Mucosa of descending colon (tissue), 3 donors: Measurements from ENCODE around the gene BFAR. TPM values are rescaled to one million over a fixed set of nuclear protein-coding genes. Genes with fewer than 3 reads are reported as not detected.
A peak's percentile ranks its signal among the peaks of the same experiment; 100 is the strongest.

ENCODE experiments used
- ATAC-seq: fragments of 200-7000 bp; cut with Tn5 transposase; one replicate; pipeline ENCODE4 v1.9.1; 2020; ENCODE audit warnings: mild to moderate bottlenecking, moderate library complexity
- DNase-seq, 3 donors: peaks; one replicate each; pipeline ENCODE4 v3.0.0-alpha.2; 2020
- H3K36me3 ChIP-seq: fragments of 200-600 bp; one replicate; pipeline ENCODE4 v1.8.0; 2021; ENCODE audit warnings: low read depth, mild to moderate bottlenecking
- H3K4me1 ChIP-seq: fragments of 200-600 bp; one replicate; pipeline ENCODE4 v1.8.0; 2021; ENCODE audit warnings: low read depth, mild to moderate bottlenecking
- H3K4me3 ChIP-seq: fragments of 200-600 bp; one replicate; pipeline ENCODE4 v1.8.0; 2021; ENCODE audit warnings: mild to moderate bottlenecking
- H3K9me3 ChIP-seq: fragments of 200-600 bp; one replicate; pipeline ENCODE4 v1.8.0; 2021; ENCODE audit warnings: mild to moderate bottlenecking
- intact Hi-C, 2 donors: fragments of 100-400 bp; cut with DNase I in 1 of 2; cut with micrococcal nuclease in 1 of 2; formaldehyde crosslinking; loops; one replicate each; pipeline versions ENCODE4 v1.11.0 to v1.11.1; 2022; cut with DNase I, micrococcal nuclease
- total RNA-seq, 3 donors: library from RNA; stranded (reverse); fragmentation: NEBNext Ultra II Directional in 2 of 3; extraction: Animal tissue kit (Norgen Biotek cat#: 25700) in 2 of 3; gene quantifications; one replicate each; pipeline versions ENCODE4 v1.2.1 to v1.2.4, GENCODE V29; 2021 to 2023
- TF ChIP-seq, protein P1 (sequence below): fragments of 200-600 bp; IDR thresholded peaks from one replicate; pipeline ENCODE4 v1.8.0; 2022; ENCODE audit warnings: antibody characterized with exemption, mild to moderate bottlenecking
- donor health status: DM: no; HTN: no; CAD: no; lungs with moderate emphysema.
- donor health status: DM: no; HTN: no; CAD: no.
- donor health status: DM: no; HTN: yes; CAD: no.

Gene BFAR
- total RNA-seq, 3 donors from 2014 or later, result 59.4 to 71.1 (median 61.6) TPM

DNA sequence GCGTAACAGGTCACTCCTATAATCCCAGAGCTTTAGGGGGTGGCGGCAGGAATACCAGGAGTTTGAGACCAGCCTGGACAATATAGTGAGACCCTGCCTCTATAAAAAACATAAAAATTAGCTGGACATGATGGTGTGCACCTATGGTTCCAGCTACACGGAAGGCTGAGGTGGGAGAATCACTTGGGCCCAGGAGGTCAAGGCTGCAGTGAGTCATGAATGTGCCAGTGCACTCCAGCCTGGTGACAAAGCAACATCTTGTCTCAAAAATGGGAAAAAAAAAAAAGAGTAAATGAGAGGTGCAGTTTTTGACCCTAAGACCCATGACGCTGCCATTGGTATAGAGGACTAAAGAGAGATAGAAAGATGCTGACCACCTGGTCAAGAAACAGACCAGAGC is 18.8 kb upstream of the BFAR start:
- intact Hi-C loops, result no loop called here
- H3K4me1 ChIP-seq, result no peaks in the 10 kb centered on the region
- H3K36me3 ChIP-seq, result peaks cover 3% of the 10 kb centered on the region
- DNase-seq, result no peak
- no peak overlapping the region for H3K4me3 ChIP-seq
- no peaks in the 10 kb centered on the region for H3K9me3 ChIP-seq
- TF ChIP-seq, protein P1, sequence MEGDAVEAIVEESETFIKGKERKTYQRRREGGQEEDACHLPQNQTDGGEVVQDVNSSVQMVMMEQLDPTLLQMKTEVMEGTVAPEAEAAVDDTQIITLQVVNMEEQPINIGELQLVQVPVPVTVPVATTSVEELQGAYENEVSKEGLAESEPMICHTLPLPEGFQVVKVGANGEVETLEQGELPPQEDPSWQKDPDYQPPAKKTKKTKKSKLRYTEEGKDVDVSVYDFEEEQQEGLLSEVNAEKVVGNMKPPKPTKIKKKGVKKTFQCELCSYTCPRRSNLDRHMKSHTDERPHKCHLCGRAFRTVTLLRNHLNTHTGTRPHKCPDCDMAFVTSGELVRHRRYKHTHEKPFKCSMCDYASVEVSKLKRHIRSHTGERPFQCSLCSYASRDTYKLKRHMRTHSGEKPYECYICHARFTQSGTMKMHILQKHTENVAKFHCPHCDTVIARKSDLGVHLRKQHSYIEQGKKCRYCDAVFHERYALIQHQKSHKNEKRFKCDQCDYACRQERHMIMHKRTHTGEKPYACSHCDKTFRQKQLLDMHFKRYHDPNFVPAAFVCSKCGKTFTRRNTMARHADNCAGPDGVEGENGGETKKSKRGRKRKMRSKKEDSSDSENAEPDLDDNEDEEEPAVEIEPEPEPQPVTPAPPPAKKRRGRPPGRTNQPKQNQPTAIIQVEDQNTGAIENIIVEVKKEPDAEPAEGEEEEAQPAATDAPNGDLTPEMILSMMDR, result no peak
- ATAC-seq, result no peak

DNA sequence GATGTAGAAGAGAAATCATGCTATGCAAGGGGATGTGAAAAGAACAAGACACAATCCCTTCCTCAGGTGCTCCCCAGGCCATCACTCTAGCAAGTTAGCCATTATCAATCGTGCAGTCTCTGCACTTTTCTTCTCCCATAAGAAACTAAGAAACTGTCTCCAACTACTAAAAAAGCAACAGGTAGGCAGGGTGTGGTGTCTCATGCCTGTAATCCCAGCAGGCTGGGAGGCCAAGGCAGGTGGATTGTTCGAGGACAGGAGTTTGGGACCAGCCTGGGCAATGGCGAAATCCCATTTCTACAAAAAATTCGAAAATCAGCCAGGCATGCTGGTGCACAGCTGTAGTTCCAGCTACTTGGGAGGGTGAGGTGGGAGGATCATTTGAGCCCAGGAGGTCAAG is 16.5 kb upstream of the BFAR start:
- H3K9me3 ChIP-seq, result no peaks in the 10 kb centered on the region
- DNase-seq (no peak), ATAC-seq (no peak)
- H3K4me1 ChIP-seq, result no peaks in the 10 kb centered on the region
- intact Hi-C loops, result no loop called here
- TF ChIP-seq, protein P1, result no peak
- H3K4me3 ChIP-seq, result no peak overlapping the region
- H3K36me3 ChIP-seq, result no peaks in the 10 kb centered on the region

DNA sequence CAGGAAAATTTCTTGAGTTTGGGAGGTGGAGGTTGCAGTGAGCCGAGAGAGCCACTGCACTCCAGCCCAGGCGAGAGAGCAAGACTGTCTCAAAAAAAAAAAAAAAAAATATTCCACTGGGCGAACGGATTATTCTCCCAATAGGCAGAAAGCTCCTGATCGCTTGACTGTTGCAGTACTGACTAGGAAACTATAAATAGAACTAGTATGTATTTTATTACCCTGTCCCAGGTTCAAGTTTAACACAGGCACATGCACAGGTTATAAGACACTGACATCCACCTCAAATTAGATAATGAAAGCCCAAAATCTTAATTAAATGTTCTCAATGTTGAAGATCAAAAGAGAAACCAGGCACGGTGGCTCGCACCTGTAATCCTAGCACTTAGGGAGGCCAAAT is 14.2 kb upstream of the BFAR start:
- Histone ChIP-seq H3K9me3 (no peaks in the 10 kb centered on the region), H3K4me1 (no peaks in the 10 kb centered on the region), H3K36me3 (no peaks in the 10 kb centered on the region), H3K4me3 (no peak overlapping the region)
- ATAC-seq, result no peak
- intact Hi-C loops, result no loop called here
- no peak for DNase-seq
- TF ChIP-seq, protein P1, result no peak

DNA sequence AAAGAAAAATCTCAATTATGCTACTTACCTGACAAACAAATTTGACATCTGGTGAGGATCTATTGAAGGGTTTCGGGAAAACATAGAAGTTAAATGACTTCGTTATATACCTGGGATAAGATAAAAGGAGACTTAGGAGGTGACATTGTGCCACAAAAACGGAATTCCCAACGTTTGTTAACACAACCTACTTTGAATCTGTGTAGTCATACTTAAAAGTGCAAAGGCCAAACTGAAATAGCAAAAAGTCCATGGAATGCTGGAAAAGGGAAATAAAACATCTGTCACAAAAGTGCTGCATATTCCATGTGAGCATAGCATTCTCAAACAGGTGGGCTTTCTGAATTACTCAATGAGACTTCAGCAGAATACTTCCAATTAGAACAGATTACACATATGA is 5.7 kb upstream of the BFAR start:
- DNase-seq (no peak), ATAC-seq (no peak)
- peaks cover 6% of the 10 kb centered on the region for H3K4me1 ChIP-seq
- H3K9me3 ChIP-seq, result no peaks in the 10 kb centered on the region
- intact Hi-C loops, result no loop called here
- no peak overlapping the region for H3K4me3 ChIP-seq
- H3K36me3 ChIP-seq, result no peaks in the 10 kb centered on the region
- TF ChIP-seq, protein P1, result no peak

DNA sequence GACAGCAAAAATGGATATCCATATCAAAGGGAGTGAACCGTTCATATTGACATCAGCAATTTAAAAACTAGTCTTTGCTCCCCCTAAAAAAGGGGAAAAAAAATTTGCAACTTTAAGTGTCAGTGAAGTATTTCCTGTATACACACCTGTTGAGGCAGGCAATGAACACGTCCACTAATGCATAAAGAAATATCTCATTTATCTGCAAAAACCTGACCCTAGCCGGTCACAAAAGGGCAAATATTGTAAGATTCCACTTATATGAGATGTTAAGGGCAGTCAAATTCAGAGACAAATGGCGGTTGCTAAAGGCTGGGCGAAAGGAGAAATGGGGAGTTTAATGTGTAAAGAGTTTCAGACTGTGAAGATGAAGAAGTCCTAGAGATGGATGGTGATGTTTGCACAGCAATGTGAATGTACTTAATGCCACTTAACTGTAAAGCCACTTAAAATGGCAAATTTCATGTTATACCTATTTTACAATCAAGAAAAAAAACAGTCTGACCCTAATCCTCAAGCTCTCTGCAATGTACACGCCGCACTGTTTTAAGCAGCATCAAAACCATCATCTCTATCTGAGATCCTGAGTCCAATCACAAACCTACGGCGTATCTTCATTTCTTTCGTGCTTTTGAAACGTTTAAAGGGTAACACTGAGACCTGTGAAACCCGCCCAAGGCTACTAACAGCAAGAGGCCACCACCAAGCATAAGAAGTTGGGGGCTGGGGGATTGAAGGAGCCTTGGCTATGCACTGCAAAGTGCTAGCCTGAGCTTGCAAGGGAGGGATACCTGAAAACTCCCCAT is 3.7 kb upstream of the BFAR start:
- Histone ChIP-seq H3K36me3 (no peaks in the 10 kb centered on the region), H3K4me3 (no peak overlapping the region), H3K9me3 (no peaks in the 10 kb centered on the region), H3K4me1 (peaks cover 12% of the 10 kb centered on the region)
- intact Hi-C loops, result no loop called here
- DNase-seq, result no peak
- TF ChIP-seq, protein P1, result no peak
- ATAC-seq, result no peak

DNA sequence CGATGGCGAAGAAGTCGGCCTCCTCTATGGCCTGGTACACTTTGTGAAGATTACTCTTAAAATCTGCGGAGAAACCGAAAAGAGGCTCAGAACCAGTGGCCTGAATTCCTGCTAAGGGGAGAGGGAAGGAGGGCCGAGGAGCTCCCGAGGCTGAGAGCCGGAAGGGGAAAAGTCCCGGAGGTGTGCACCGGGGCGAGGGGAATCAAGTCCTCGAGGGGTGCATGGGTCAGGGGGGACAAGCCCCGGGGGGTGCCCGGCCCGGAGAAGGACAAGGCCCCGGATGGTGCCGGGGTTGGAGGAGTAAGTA is 3.2 kb upstream of the BFAR start:
- H3K9me3 ChIP-seq, result no peaks in the 10 kb centered on the region
- H3K4me1 ChIP-seq, result peaks cover 18% of the 10 kb centered on the region
- ATAC-seq, result no peak
- no peaks in the 10 kb centered on the region for H3K36me3 ChIP-seq
- intact Hi-C loops, result no loop called here
- TF ChIP-seq, protein P1, result no peak
- H3K4me3 ChIP-seq, result peak overlapping the region; percentile 60
- DNase-seq, result no peak
